GM12878 (cell line): ENCODE data around the gene LRFN2. TPM values are rescaled to one million over a fixed set of nuclear protein-coding genes. Genes with fewer than 3 reads are reported as not detected.

ENCODE experiments used
- ATAC-seq: fragments of 200-7000 bp; cut with Tn5 transposase; 3 replicates; pipeline ENCODE4 v1.9.1; 2020; ENCODE audit warnings: mild to moderate bottlenecking, moderate library complexity
- BruUV-seq: library from RNA; stranded (reverse); fragments of 400-500 nt; replicated peaks from 2 replicates; lab custom pipeline; 2021; lab: Mats Ljungman, UMichigan
- CTCF ChIA-PET: fragments of 300-600 bp; sonication (Branson Sonifier 250); formaldehyde crosslinking; extraction: SDS; loops from one replicate; lab custom pipeline; 2021; ENCODE audit warnings: inconsistent platforms; lab: Yijun Ruan, JAX
- POLR2A ChIA-PET: fragments of 350-600 bp; formaldehyde crosslinking; extraction: SDS; loops from one replicate; lab custom pipeline; 2021; ENCODE audit warnings: inconsistent platforms; lab: Charles Lee
- RAD21 ChIA-PET: fragments of 300-600 bp; sonication (Branson Sonifier 250); formaldehyde crosslinking; loops from one replicate; lab custom pipeline; 2023; ENCODE audit warnings: antibody characterized with exemption; ENCODE audit not compliant: unreplicated experiment; lab: Charles Lee
- SMC1A ChIA-PET: fragments of 300-600 bp; sonication (Branson Sonifier 250); formaldehyde crosslinking; loops from one replicate; lab custom pipeline; 2023; ENCODE audit not compliant: unreplicated experiment, uncharacterized antibody; lab: Charles Lee
- DNase-seq: peaks from one replicate; pipeline ENCODE4 v3.0.0-alpha.2; 2011; ENCODE audit warnings: low read depth, low spot score
- FAIRE-seq: peaks from 3 replicates; lab custom pipeline; 2011; peaks lifted over from hg19 to GRCh38; lab: Jason Lieb, UNC
- H2AFZ ChIP-seq: 2 replicates; pipeline ENCODE4 v1.6.0; 2011; ENCODE audit warnings: low read depth, low read length, control low read depth; ENCODE audit not compliant: control insufficient read depth
- H3K27ac ChIP-seq: 2 replicates; pipeline ENCODE4 v1.5.1; 2011; ENCODE audit warnings: control low read depth; ENCODE audit not compliant: control insufficient read depth, insufficient read depth
- H3K27me3 ChIP-seq, 2 experiments: replicated peaks in 1 of 2; 2 replicates each; pipeline versions ENCODE4 v1.6.0 to v1.6.1; 2011; ENCODE audit warnings: low read length in 1 of 2; ENCODE audit not compliant: control insufficient read depth in 2 of 2, insufficient read depth in 2 of 2
- H3K36me3 ChIP-seq, 2 experiments: 2 replicates each; pipeline ENCODE4 v1.5.1; 2011; ENCODE audit warnings: low read length in 1 of 2; ENCODE audit not compliant: control insufficient read depth in 2 of 2, insufficient read depth in 2 of 2
- H3K4me1 ChIP-seq: 2 replicates; pipeline ENCODE4 v1.6.1; 2011; ENCODE audit warnings: mild to moderate bottlenecking, low read length, moderate library complexity, mixed read lengths; ENCODE audit not compliant: control insufficient read depth, insufficient read depth
- H3K4me2 ChIP-seq: 2 replicates; pipeline ENCODE4 v1.6.0; 2011; ENCODE audit warnings: control low read depth; ENCODE audit not compliant: control insufficient read depth, insufficient read depth
- H3K4me3 ChIP-seq: fragments of 200-600 bp; sonication (generic); 2 replicates; pipeline ENCODE4 v1.5.1; 2016
- H3K79me2 ChIP-seq: 2 replicates; pipeline ENCODE4 v1.6.0; 2011; ENCODE audit warnings: low read length; ENCODE audit not compliant: control insufficient read depth, insufficient read depth
- H3K9ac ChIP-seq: 2 replicates; pipeline ENCODE4 v1.8.0; 2011; ENCODE audit warnings: low read length, control low read depth, mixed read lengths; ENCODE audit not compliant: control insufficient read depth, insufficient read depth
- H3K9me3 ChIP-seq: replicated peaks from 3 replicates; pipeline ENCODE4 v1.5.1; 2011; ENCODE audit warnings: mild to moderate bottlenecking, low read length; ENCODE audit not compliant: control insufficient read depth, insufficient read depth
- H4K20me1 ChIP-seq: 2 replicates; pipeline ENCODE4 v1.6.0; 2011; ENCODE audit not compliant: control insufficient read depth, insufficient read depth
- BACH1 ChIP-seq: fragments of 450-650 bp; IDR thresholded peaks from 2 replicates; pipeline ENCODE4 v1.6.1; 2017; ENCODE audit warnings: mild to moderate bottlenecking, borderline replicate concordance
- CHD1 ChIP-seq: IDR thresholded peaks from 2 replicates; pipeline ENCODE4 v1.6.1; 2012; ENCODE audit warnings: low read depth, low read length, improper control_type of control experiment
- CREB1 ChIP-seq: IDR thresholded peaks from 2 replicates; pipeline ENCODE4 v1.6.1; 2012; ENCODE audit warnings: low read depth, mild to moderate bottlenecking, inconsistent platforms
- CREM ChIP-seq: IDR thresholded peaks from 2 replicates; pipeline ENCODE4 v1.6.1; 2014; ENCODE audit warnings: antibody characterized with exemption, low read depth
- ETV6 ChIP-seq, 2 experiments: fragments of 450-650 bp in 1 of 2; IDR thresholded peaks in 1 of 2; conservative IDR thresholded peaks in 1 of 2; 2 replicates each; pipeline ENCODE4 v1.6.1; 2014; ENCODE audit warnings: antibody characterized with exemption in 1 of 2, borderline replicate concordance in 1 of 2, low read depth in 1 of 2, mild to moderate bottlenecking in 1 of 2, moderate library complexity in 1 of 2
- FOXK2 ChIP-seq: fragments of 450-650 bp; IDR thresholded peaks from 2 replicates; pipeline ENCODE4 v1.6.1; 2017; ENCODE audit warnings: mild to moderate bottlenecking, moderate library complexity
- GATAD2B ChIP-seq: fragments of 450-650 bp; conservative IDR thresholded peaks from 2 replicates; pipeline ENCODE4 v1.6.1; 2017; ENCODE audit warnings: low read depth, mild to moderate bottlenecking, moderate library complexity
- IRF3 ChIP-seq: fragments of 450-650 bp; IDR thresholded peaks from 2 replicates; pipeline ENCODE4 v1.6.1; 2014; ENCODE audit warnings: mild to moderate bottlenecking
- IRF4 ChIP-seq: IDR thresholded peaks from 2 replicates; pipeline ENCODE4 v1.6.1; 2011; ENCODE audit warnings: low read depth, low read length
- PML ChIP-seq: IDR thresholded peaks from 2 replicates; pipeline ENCODE4 v1.6.1; 2012; ENCODE audit warnings: low read length, inconsistent platforms
- RAD51 ChIP-seq: fragments of 450-650 bp; IDR thresholded peaks from 2 replicates; pipeline ENCODE4 v1.6.1; 2016; ENCODE audit warnings: moderate library complexity, mild to moderate bottlenecking, inconsistent platforms
- RFX5 ChIP-seq: IDR thresholded peaks from 2 replicates; pipeline ENCODE4 v1.6.1; 2011; ENCODE audit warnings: low read depth, low read length, improper control_type of control experiment
- SKIL ChIP-seq: fragments of 450-650 bp; IDR thresholded peaks from 2 replicates; pipeline ENCODE4 v1.6.1; 2017; ENCODE audit warnings: mild to moderate bottlenecking, low read depth, inconsistent platforms; ENCODE audit not compliant: poor library complexity, severe bottlenecking
- SREBF1 ChIP-seq: IDR thresholded peaks from 2 replicates; pipeline ENCODE4 v1.6.1; 2012; ENCODE audit warnings: mild to moderate bottlenecking, low read length
- YBX1 ChIP-seq: fragments of 450-650 bp; IDR thresholded peaks from 2 replicates; pipeline ENCODE4 v1.6.1; 2016; ENCODE audit warnings: antibody characterized with exemption
- YY1 ChIP-seq: IDR thresholded peaks from 2 replicates; pipeline ENCODE4 v1.6.1; 2011; ENCODE audit warnings: low read depth, mild to moderate bottlenecking, low read length
- WGBS: methylation state at CpG from one replicate; pipeline ENCODE4 v1.1.6; 2016; ENCODE audit warnings: low lambda C conversion rate; ENCODE audit not compliant: insufficient replicate concordance, insufficient coverage; ENCODE audit errors: missing lambda C conversion rate; 5-methylcytosine and 5-hydroxymethylcytosine counted together
- in situ Hi-C: fragments of 300-500 bp; cut with MboI; formaldehyde crosslinking; loops from 9 replicates; pipeline ENCODE4 v1.14.3; 2018; ENCODE audit warnings: mixed read lengths
- intact Hi-C: fragments of 100-400 bp; cut with micrococcal nuclease; formaldehyde crosslinking; loops from one replicate; pipeline ENCODE4 v1.14.2; 2022; ENCODE audit not compliant: unreplicated experiment
- polyA plus RNA-seq, 11 experiments: library from polyadenylated mRNA; depleted of rRNA in 4 of 11; unstranded in 6 of 11; stranded (reverse) in 5 of 11; fragments of >200 nt; fragmentation: Nextera tagmentation in 4 of 11; fragmentation: Illumina TruSeq in 1 of 11; extraction: Ambion mirVana in 4 of 11; extraction: Trizol in 1 of 11; gene quantifications; 1 replicate in 1 of 11; 2 replicates in 10 of 11; pipeline versions ENCODE4 v1.2.1 to v1.2.3, GENCODE V29; 2011 to 2016; ENCODE audit warnings: inconsistent platforms in 2 of 11, missing spikeins in 2 of 11, low read depth in 1 of 11
- total RNA-seq, 4 experiments: library from RNA; depleted of rRNA in 3 of 4; stranded (reverse); fragments of >200 nt in 3 of 4; fragmentation: Illumina TruSeq in 1 of 4; extraction: Trizol in 1 of 4; gene quantifications; 2 replicates each; pipeline versions ENCODE4 v1.2.1 to v1.2.3, GENCODE V29; 2013 to 2021
- TF ChIP-seq, protein P1 (sequence below): fragments of 450-650 bp; formaldehyde crosslinking; IDR thresholded peaks from 2 replicates; pipeline ENCODE4 v1.4.0; 2022; ENCODE audit warnings: mild to moderate bottlenecking, moderate library complexity
- TF ChIP-seq, protein P2 (sequence below): fragments of 450-650 bp; IDR thresholded peaks from 2 replicates; pipeline ENCODE4 v1.6.1; 2018; ENCODE audit warnings: mild to moderate bottlenecking, low read depth, moderate library complexity; ENCODE audit not compliant: partially characterized antibody

Gene LRFN2
- total and polyA plus RNA-seq, 10 of the 15 experiments (the other 5 are each of a cell fraction or from before 2014, with no cell fraction given): not detected

DNA sequence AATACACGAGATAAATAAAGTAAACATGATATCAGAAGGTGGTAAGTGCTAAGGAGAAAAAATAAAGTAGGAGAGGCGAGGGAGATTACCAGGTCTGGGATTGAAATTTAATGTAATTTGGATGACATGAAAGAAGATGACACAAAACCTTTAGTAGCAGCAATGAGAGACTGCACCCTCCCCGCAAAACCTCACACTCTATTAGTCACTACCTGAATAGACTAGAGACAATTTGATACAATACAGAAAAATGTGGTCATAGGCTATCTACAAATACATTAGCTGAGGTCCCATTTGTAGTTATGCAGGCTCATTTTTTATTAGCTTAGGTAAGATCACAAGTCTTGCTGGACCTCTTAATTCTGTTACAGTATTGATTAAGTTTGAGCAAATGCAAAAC, 125.5 kb downstream of the LRFN2 start:
- H3K4me3 ChIP-seq: no peak overlapping the region
- H3K79me2 ChIP-seq: no peaks in the 10 kb centered on the region
- CTCF ChIA-PET: no interaction called here
- H3K4me2 ChIP-seq: no peak overlapping the region
- WGBS: 0% methylated on average over 3 of the region's 3 CpGs
- in situ Hi-C loops (no loop called here), intact Hi-C loops (no loop called here)
- no TSS peak for BruUV-seq
- no peaks in the 10 kb centered on the region for H3K36me3 ChIP-seq
- no peaks in the 10 kb centered on the region; a peak in 1 of 4 replicates for H3K27me3 ChIP-seq
- DNase-seq (no peak), FAIRE-seq (no peak), ATAC-seq (no peak)
- POLR2A ChIA-PET: no interaction called here
- RAD21 ChIA-PET: no interaction called here
- H3K9ac ChIP-seq: no peak overlapping the region
- no peaks in the 10 kb centered on the region for H3K9me3 ChIP-seq
- no peaks in the 10 kb centered on the region for H3K4me1 ChIP-seq
- H2AFZ ChIP-seq: no peak overlapping the region
- H4K20me1 ChIP-seq: no peaks in the 10 kb centered on the region; the same call in 1 of the 2 replicates
- H3K27ac ChIP-seq: no peak overlapping the region
- SMC1A ChIA-PET: no interaction called here
- TF ChIP-seq IRF4: no peak
- TF ChIP-seq GATAD2B: no peak
- no peak for TF ChIP-seq ETV6 (conservative IDR thresholded peaks at IDR 0.05 in 1 of 2, IDR thresholded peaks at IDR 0.05 in 1 of 2; ENCODE audit: borderline replicate concordance in 1 of 2, low read depth in 1 of 2)
- TF ChIP-seq BACH1: no peak
- TF ChIP-seq, protein P1, sequence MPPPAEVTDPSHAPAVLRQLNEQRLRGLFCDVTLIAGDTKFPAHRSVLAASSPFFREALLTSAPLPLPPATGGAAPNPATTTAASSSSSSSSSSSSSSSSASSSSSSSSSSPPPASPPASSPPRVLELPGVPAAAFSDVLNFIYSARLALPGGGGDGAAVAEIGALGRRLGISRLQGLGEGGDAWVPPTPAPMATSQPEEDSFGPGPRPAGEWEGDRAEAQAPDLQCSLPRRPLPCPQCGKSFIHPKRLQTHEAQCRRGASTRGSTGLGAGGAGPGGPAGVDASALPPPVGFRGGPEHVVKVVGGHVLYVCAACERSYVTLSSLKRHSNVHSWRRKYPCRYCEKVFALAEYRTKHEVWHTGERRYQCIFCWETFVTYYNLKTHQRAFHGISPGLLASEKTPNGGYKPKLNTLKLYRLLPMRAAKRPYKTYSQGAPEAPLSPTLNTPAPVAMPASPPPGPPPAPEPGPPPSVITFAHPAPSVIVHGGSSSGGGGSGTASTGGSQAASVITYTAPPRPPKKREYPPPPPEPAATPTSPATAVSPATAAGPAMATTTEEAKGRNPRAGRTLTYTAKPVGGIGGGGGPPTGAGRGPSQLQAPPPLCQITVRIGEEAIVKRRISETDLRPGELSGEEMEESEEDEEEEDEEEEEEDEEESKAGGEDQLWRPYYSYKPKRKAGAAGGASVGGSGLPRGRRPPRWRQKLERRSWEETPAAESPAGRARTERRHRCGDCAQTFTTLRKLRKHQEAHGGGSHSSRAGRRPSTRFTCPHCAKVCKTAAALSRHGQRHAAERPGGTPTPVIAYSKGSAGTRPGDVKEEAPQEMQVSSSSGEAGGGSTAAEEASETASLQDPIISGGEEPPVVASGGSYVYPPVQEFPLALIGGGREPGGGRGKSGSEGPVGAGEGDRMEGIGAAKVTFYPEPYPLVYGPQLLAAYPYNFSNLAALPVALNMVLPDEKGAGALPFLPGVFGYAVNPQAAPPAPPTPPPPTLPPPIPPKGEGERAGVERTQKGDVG: no peak
- TF ChIP-seq, protein P2, sequence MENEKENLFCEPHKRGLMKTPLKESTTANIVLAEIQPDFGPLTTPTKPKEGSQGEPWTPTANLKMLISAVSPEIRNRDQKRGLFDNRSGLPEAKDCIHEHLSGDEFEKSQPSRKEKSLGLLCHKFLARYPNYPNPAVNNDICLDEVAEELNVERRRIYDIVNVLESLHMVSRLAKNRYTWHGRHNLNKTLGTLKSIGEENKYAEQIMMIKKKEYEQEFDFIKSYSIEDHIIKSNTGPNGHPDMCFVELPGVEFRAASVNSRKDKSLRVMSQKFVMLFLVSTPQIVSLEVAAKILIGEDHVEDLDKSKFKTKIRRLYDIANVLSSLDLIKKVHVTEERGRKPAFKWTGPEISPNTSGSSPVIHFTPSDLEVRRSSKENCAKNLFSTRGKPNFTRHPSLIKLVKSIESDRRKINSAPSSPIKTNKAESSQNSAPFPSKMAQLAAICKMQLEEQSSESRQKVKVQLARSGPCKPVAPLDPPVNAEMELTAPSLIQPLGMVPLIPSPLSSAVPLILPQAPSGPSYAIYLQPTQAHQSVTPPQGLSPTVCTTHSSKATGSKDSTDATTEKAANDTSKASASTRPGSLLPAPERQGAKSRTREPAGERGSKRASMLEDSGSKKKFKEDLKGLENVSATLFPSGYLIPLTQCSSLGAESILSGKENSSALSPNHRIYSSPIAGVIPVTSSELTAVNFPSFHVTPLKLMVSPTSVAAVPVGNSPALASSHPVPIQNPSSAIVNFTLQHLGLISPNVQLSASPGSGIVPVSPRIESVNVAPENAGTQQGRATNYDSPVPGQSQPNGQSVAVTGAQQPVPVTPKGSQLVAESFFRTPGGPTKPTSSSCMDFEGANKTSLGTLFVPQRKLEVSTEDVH: no peak
- no peak for TF ChIP-seq IRF3
- TF ChIP-seq RFX5: no peak
- TF ChIP-seq YY1: no peak
- no peak for TF ChIP-seq PML
- TF ChIP-seq FOXK2: no peak
- no peak for TF ChIP-seq SKIL
- TF ChIP-seq CREM: no peak
- no peak for TF ChIP-seq YBX1
- TF ChIP-seq CREB1: no peak
- no peak for TF ChIP-seq CHD1
- TF ChIP-seq SREBF1: no peak
- no peak for TF ChIP-seq RAD51
